HG03354 (cell line): ENCODE data around the gene PIK3C2G.
A peak's percentile ranks its signal among the peaks of the same experiment; 100 is the strongest.
"Not testable (repeated sequence)": the region's sequence is repeated elsewhere in the genome, so short reads cannot be mapped to it uniquely, and the experiment has no call there.

Experiments used
- ATAC-seq: cut with Tn5 transposase; IDR thresholded peaks from one replicate; pipeline ENCODE4 v1.9.1; 2021; ENCODE audit warnings: mild to moderate bottlenecking; ENCODE audit not compliant: unreplicated experiment, poor library complexity, severe bottlenecking

The PIK3C2G gene

DNA sequence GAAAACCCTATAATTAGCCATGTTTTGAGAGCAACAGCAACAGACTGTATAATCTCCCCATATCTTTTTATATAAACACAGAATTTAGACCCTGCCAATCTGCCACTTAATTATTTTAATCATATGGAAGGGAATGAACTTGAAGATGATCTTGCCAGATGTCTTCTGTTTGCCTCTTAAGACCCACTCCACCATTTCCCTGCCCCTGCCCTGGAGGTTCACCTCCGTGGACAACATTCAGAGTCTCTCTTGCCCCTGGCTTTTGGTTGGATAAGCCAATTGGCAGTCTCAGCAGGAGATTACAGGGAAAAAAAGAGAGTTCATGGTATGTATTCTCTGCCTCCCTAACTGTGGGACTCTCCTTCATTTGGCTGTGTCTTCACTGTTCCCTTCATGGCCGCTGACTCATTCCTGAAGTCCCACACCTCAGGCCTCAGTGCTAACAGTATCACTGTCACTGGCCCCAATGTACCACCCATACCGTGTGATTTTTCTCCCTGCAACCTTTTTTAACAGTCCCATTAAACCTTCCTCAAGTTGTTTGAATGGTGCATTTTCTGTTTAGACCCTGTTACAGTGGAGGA lies 184.8 kb downstream of the PIK3C2G start:
- no peak for ATAC-seq

DNA sequence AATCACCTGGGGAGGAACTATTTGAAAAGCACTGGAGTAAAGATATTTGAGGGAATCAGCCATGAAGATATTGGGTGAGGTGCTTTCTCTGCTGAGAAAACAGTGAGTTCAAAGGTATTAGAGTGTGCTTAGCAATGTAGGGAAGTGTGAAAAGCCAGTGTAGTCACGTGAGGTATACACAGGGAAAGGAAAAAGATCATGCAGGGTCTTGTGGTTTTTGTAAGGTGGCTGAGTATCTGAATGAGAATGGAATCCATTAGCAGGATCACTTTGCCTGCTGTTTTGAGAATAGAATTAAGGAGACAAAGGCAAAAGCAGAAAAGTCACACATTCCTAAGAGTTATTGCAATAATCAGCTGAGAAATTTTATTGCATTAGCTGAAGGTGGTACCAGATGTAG lies 193.0 kb downstream of the PIK3C2G start:
- no peak for ATAC-seq

DNA sequence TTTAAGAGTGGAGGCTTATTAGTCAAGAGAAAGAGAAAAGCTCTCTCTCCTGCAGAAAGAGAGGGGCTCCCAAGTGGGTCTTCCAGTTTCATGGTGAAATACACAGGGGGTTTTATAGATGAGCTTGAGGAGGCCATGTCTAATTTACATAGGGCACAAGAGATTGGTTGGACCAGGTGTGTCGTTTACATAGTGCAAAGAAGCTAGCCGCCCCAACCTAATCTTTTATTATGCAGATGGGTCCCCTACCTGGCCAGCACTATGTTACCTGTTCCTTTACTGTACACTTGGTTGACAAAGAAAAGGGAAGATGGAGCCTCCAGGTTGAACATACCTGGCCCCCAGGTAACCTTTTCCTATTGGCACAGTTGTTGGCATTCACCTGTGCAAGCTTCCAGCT lies 195.0 kb downstream of the PIK3C2G start:
- ATAC-seq: no peak

DNA sequence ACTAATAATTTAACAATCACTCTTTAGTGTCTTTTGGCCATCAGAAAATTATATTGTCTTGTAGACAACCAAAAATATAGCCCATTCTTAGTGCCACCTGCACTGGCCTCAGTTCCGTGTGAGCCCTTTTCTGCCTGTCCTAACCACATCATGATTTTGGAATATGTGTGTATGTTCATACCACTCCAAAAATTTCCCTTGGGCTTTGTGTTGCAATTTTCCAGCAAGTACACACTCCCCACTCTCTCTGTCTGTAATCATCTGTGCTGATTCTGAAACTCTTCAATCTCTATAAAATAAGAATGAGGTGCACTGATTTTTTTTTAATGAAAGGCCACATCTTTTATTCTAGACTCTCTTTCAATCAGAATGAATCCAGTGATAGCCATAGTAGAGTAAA lies 196.0 kb downstream of the PIK3C2G start:
- ATAC-seq: no peak

DNA sequence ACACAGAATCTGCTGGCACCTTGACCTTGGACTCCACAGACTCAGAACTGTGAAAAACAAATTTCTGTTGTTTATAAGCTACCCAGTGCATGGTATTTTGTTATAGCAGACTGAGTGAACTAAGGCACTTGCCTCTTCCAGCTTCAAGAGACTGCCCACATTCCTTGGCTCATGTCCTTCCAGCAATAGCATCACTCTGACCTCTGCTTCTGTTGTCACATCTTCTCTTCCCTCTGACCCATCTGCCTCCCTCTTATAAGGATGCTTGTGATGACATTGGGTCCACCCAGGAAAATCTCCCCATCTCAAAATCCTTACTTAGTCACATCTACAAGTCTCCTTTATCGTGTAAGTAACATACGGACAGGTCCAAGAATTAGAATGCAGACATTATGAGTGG lies 200.4 kb downstream of the PIK3C2G start:
- ATAC-seq: no peak

DNA sequence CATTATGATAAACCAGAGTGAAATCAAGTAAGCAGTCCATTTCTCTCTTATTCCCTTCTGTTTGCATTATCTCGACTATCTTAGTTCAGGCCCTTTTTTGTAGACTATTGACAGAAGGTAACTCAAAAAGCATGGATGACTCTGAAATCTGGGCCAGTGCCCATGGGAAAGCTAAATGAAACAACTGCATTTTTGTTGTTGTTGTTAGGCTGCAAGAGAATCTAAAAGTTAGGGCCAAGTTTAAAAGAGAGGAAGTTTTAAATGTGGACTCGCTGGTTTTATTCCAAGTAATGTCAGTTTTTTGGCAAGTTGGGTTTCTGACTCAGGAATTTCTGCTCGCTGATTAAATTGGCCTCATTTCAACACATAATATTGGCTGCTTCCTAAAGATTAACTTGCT lies 201.1 kb downstream of the PIK3C2G start:
- no peak for ATAC-seq

DNA sequence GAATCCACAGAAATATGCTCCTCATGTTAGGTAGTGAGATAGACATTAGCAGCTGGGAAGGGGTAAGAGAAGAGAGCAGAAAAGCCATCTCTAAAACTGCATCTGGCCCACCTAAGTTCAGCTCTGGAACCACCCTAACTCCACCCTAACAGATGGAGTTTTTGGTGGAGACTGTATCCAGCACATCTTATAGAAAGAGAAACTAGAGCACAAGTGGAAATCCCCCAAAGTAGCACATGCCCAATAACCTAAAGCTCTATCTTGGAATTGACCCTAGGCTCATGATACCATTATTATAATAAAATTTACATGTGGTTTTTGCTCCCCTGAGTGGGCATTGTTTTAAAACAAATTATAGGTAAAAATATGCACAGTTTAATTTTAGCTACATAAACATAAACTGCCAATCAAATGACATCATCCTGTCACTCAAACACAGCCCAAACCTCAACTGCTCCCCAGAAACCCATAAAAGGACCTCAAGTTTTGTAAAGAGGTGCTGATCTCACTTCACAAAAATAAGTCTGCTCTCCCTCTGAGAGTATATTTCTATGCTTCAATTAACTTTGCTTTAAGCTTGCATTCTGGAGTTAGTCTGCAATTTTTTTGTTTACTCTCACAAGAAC lies 206.4 kb downstream of the PIK3C2G start:
- peak; percentile 63 for ATAC-seq

DNA sequence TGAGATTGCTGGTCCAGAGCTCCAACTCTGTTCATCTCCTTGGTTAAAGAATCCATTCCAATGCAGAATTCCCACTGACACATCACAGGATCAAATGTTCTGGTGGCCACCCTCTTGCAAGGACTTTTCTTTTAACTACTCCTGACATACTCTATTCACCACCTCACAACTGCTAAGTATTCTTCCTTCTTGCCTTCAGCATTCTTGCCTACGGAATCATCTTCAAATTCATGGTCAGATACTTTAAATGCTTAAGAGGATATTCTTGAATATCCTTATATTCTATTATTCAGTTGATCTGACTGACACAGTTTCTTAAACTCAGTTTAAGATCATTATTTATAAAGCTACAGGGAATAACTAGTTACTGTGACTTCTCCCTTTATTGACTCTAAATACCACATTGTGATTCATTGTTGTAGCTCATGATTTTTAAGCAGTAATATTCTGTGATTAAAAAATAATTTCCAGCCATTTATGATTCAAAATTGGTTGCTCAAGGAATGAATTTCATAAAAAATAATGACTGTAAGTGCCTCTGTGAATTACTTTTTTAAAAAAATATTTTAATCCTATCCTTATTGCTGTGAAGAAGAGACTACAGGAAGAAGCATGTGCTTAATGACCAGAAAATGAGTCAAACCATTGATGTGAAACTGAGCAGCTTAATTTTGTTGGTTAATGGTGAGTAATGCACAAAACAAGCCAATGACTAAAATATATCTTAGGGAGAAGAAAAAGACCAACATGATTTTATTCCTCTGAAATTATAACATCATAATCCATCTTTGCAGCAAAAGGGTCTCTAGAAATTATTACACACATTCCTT lies 207.1 kb downstream of the PIK3C2G start:
- ATAC-seq: no peak

DNA sequence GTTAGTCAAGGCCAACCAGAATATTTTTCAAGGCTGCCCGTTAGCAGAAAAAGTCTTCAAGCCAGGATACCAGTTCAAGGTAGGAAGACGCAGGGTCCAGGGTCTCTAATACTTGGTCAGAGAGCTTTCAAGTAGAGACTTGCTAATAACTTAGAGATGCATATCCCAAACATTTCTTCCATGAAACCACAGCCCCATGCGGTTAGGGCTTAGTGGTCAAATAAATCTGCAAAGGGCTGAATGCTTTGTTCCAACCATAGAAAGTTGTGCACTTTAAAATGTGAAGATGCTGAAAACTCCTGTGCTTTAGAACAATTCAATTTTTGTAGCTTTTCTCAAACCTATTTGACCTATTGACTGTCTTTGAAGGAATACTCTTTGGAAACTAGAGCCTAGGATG lies 208.9 kb downstream of the PIK3C2G start:
- ATAC-seq: no peak

DNA sequence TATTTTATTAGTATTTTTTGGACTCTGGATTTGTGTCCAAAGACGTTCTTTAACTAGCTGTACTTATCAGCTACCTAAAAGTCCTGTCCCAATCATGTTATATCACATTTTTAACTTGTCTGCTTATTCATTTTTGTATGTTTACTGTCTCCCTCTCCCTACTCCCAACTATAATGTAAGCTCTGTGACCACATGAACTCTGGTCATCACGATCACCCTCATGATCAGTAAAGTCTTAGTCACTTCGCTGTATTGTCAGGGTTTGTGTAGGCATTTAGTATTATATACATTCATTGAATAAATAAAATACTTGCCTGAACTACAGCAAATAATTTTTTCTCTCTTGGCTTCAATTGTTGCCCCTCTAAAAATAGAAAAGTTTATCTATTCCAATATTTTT lies 211.0 kb downstream of the PIK3C2G start:
- no peak for ATAC-seq

DNA sequence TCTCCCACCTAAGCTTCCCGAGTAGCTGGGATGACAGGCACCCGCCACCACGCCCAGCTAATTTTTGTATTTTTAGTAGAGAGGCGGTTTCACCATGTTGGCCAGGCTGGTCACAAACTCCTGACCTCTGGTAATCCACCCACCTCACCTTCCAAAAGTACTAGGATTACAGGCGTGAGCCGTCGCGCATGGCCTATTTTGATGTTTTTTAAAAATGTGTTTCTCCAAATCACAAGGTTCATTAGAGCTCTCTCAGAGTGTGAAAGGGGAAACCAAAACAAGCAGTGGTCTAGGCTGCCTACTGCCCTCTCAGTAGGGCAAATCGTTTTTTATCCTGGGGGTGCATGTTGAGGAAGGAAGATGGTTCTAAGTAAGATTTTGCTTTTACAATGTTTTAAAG lies 211.5 kb downstream of the PIK3C2G start:
- no peak for ATAC-seq

DNA sequence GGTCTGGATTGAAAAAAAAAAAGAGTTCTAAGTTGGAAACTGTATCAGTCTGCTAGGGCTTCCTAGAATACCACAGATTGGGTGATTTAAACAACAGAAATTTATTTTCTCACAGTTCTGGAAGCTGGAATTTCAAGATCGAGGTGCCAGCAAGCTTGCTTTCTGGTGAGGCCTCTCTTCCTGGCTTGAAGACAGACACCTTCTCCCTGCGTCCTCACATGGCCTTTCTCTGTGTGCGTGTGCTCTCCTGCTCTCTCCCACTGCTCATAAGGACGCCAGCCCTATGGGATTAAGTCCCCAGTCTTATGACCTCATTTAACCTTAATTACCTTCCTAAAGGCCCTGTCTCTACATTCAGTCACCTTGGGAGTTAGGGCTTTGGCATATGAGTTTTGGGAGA lies 215.5 kb downstream of the PIK3C2G start:
- no peak for ATAC-seq

DNA sequence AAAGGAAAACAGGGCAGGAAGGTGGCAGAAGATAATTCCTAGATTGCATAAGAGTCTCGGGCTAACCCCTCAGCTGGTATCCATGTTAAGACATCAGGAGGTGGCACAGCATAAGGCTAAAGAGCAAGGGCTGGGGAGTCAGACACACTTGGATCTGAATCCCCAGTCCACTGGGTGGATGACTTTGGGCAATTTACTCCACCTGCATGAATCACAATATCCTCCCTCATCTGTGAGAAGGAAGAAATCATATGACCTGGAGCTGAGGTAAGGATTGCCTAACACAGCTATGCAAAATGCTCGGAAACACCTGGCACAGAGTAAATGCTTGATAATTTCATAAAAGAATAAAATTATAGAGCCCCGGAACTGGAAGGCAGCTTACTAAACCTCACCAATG lies 217.9 kb downstream of the PIK3C2G start:
- no peak for ATAC-seq

DNA sequence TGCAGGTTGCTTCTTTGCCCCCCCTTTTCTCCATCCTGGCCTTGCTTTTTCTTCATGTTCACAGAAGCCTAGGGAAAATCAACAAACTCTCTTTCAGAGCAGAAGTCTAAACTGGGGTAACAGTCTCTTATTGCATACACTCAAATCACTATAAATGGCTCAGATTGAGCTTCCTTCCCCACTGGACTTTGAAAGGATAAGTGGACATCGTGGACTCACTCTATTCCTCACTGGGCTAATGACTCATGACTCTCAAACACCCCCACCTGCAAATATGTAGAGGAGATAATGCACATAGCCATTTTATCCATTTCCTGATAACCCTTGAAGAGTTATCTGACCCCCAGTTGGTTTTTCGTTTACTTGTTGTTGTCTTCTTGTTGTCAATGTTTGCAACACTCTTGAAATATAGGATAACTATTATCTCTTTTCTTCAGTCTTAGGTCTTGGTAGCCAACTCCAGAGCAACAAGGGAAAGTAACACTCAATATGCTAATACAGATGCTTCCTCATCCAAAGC lies 221.3 kb downstream of the PIK3C2G start:
- no peak for ATAC-seq

DNA sequence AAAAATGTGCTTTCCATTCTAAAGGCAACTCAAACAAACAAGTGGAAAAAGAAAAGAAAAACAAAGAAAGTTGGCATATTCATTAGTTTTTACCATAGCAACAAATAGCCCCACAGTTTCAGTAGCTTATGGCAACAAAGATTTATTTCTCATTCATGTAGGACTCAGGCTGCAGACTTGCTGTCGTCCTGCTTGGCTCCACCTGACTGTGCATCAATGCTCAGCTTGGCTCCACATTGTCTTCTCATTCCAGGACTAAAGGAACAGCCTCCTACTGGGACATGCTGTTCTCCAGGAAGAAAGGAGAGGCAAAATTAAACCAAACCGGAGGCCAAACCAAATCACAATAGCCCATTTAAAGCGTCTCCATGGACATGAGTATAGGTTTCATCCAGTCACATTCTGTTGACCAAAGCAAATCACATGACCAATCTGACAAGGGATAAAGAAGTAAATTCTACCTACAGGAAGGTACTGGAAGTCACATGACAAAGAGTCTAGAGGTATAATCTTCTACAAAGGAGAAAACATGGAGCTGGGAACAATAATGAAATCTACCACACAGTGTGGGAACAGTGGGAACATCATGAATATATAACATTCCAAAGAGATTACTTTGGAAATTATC lies 222.5 kb downstream of the PIK3C2G start:
- no peak for ATAC-seq

DNA sequence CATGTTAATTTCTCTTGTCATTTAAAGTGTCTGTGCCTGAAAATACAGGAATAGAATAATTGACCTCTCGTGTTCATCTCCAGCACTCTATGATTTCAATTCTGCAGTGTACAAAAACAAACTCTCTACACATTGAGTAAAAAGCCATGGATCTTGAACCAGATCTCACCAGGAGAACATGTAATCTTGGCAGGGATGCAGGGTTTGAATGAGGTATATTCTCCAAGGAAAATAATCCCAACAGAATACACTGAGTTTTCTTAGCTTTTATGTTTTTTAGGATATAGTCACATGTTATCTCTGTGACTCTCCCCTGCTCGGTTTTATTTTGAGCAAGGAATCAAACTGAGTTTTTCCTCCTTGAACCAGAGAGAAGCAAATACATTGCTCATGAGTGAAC lies 224.7 kb downstream of the PIK3C2G start:
- no peak for ATAC-seq

DNA sequence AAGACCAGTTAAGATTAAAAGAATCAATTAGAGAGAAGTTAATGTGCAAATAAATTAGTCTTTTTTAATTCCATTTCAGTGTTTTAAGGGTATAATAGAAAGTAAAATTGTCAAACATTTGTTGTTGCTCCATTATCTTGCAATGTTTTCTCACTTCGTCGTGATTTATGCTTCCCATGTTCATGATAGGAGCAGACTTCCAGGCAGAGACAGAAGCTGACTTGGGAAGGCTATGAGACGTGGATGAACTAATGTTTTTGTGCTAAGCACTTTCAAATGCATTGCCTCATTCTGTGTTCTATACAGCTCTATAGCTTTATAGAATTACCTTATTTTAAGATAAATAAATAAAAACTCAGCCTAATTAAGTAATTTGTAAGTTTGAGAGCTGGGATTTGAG lies 226.2 kb downstream of the PIK3C2G start:
- no peak for ATAC-seq

DNA sequence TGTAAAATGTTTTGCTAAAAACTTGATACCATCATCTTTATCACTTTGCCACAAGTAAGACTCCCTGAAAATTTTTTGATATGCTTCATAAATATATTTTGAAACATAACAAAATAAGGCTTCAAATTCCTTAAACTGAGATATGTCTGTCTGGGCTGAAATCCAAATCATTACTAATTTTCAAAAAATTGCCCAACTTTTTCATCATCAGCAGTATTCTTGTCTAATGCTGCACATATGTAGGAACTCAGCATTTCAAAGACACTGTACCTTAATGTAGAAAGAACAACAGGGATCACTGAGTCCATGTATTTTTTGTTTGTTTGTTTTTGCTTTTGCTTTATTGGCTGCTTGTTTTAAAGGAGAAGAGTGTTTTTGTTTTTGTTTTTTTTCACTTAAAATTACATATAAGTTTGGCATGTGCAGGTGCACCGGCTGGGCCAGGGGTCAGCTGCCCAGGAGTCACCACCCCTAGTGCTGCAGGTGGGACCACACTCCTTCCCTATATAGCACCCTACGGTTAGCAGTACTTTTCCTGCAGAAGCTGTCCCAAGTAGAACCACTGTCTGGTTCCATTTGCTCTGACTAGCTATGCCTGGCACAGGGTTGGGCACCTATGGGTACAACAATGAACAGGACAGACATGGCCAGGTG lies 231.2 kb downstream of the PIK3C2G start:
- ATAC-seq: no peak

DNA sequence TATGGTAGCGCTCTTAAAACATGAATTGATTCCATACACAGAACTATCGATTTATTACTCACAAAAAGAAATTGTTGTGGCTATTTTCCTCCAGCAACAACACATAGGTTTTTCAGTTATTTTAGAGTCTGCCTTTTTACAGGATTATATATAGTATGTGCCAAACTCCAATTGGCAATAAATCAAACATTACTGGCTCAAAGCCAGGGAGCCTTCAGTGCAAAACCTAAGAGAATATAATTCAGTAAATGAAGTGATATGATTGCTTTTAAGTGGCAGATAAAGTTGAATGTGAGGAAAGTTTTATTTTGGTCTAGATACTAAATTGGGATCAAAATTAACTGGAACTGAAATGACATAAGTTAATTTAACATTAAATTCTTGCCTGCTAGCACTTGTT lies 234.8 kb downstream of the PIK3C2G start:
- ATAC-seq: no peak

DNA sequence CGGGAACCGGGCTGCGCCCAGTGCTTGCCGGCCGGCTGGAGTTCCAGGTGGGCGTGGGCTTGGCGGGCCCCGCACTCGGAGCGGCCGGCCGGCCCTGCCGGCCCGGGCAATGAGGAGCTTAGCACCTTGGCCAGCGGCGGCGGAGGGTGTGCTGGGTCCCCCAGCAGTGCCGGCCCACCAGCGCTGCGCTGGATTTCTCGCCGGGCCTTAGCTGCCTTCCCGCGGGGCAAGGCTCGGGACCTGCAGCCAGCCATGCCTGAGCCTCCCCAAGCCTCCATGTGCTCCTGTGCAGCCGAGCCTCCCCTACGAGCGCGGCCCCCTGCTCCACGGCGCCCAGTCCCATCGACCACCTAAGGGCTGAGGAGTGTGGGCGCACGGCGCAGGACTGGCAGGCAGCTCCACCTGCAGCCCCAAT lies 238.8 kb downstream of the PIK3C2G start:
- not testable (repeated sequence) for ATAC-seq
